ENCODE measurements around the gene MAU2.
A peak's percentile ranks its signal among the peaks of the same experiment; 100 is the strongest.

MAU2 gene

GRCh38 chr19:19304186-19304965 lies 16.3 kb upstream of the MAU2 start:
- Histone ChIP-seq H3K4me3 (no peak overlapping the region), H3K27ac (no peak overlapping the region)

GRCh38 chr19:19305066-19305465 lies 15.6 kb upstream of the MAU2 start:
- Histone ChIP-seq H3K4me3 (no peak overlapping the region), H3K27ac (no peak overlapping the region)

GRCh38 chr19:19305696-19306095 lies 14.9 kb upstream of the MAU2 start:
- Histone ChIP-seq H3K27ac (no peak overlapping the region), H3K4me3 (no peak overlapping the region)

GRCh38 chr19:19306191-19306590 lies 14.4 kb upstream of the MAU2 start:
- H3K4me3 ChIP-seq, result no peak overlapping the region
- no peak overlapping the region for H3K27ac ChIP-seq

GRCh38 chr19:19308373-19308772 lies 12.3 kb upstream of the MAU2 start:
- H3K4me3 ChIP-seq, result no peak overlapping the region
- no peak overlapping the region for H3K27ac ChIP-seq

GRCh38 chr19:19315444-19315843 lies 5.2 kb upstream of the MAU2 start:
- Histone ChIP-seq H3K27ac (no peak overlapping the region), H3K4me3 (no peak overlapping the region)

- Histone ChIP-seq H3K4me3 (no peak overlapping the region), H3K27ac (no peak overlapping the region)
Observed at GRCh38 chr19:19316082-19316481, 4.5 kb upstream of the MAU2 start.

- peak overlapping the region in 20 of 21 experiments; percentile 91 to 99 (median 96) for H3K27ac ChIP-seq
Observed at GRCh38 chr19:19319732-19320360, 783 bp upstream of the MAU2 start.

GRCh38 chr19:19321141-19321577 lies 530 bp downstream of the MAU2 start:
- peak overlapping the region; percentile 78 to 99 (median 96) for H3K27ac ChIP-seq
- peak overlapping the region; percentile 92 to 100 (median 95) for H3K4me3 ChIP-seq

More at GRCh38 chr19:19319732-19320360, 783 bp upstream of the MAU2 start:
- peak overlapping the region; percentile 92 to 100 (median 95) for H3K4me3 ChIP-seq

- H3K27ac ChIP-seq, result no peak overlapping the region
- no peak overlapping the region for H3K4me3 ChIP-seq
Observed at GRCh38 chr19:19324059-19324770, 3.6 kb downstream of the MAU2 start.

GRCh38 chr19:19327672-19328071 lies 7.0 kb downstream of the MAU2 start:
- H3K27ac ChIP-seq, result no peak overlapping the region

GRCh38 chr19:19329126-19329525 lies 8.5 kb downstream of the MAU2 start:
- H3K4me3 ChIP-seq, result no peak overlapping the region
- H3K27ac ChIP-seq, result no peak overlapping the region

More at GRCh38 chr19:19327672-19328071, 7.0 kb downstream of the MAU2 start:
- no peak overlapping the region for H3K4me3 ChIP-seq

- peak overlapping the region in 6 of 21 experiments; percentile 27 to 73 (median 54) for H3K27ac ChIP-seq
Observed at GRCh38 chr19:19334063-19334988, 13.7 kb downstream of the MAU2 start.

GRCh38 chr19:19334989-19335344 lies 14.3 kb downstream of the MAU2 start:
- H3K27ac ChIP-seq, result peak overlapping the region in 12 of 21 experiments; percentile 6 to 73 (median 50)

More at GRCh38 chr19:19334063-19334988, 13.7 kb downstream of the MAU2 start:
- H3K4me3 ChIP-seq, result no peak overlapping the region

GRCh38 chr19:19335408-19336158 lies 15.0 kb downstream of the MAU2 start:
- peak overlapping the region in 15 of 21 experiments; percentile 4 to 73 (median 44) for H3K27ac ChIP-seq

More at GRCh38 chr19:19334989-19335344, 14.3 kb downstream of the MAU2 start:
- H3K4me3 ChIP-seq, result no peak overlapping the region

GRCh38 chr19:19336597-19336996 lies 16.0 kb downstream of the MAU2 start:
- Histone ChIP-seq H3K27ac (peak overlapping the region in 6 of 21 experiments; percentile 4 to 73 (median 48)), H3K4me3 (no peak overlapping the region)

More at GRCh38 chr19:19335408-19336158, 15.0 kb downstream of the MAU2 start:
- no peak overlapping the region for H3K4me3 ChIP-seq

- no peak overlapping the region for H3K4me3 ChIP-seq
- H3K27ac ChIP-seq, result peak overlapping the region in 5 of 21 experiments; percentile 0 to 73 (median 45)
Observed at GRCh38 chr19:19337120-19337519, 16.5 kb downstream of the MAU2 start.

- H3K4me3 ChIP-seq, result no peak overlapping the region
- peak overlapping the region in 5 of 21 experiments; percentile 0 to 62 (median 17) for H3K27ac ChIP-seq
Observed at GRCh38 chr19:19338082-19338481, 17.5 kb downstream of the MAU2 start.
